NB4 (cell line): ENCODE measurements around the gene SIN3B.

Source experiments
- DNase-seq: peaks from one replicate; pipeline ENCODE4 v3.0.0; 2010; ENCODE audit warnings: low read depth
- H3K4me3 ChIP-seq: one replicate; pipeline ENCODE4 v1.5.1; 2011; ENCODE audit warnings: mild to moderate bottlenecking, low read depth, low read length, moderate library complexity
- CTCF ChIP-seq: IDR thresholded peaks from one replicate; pipeline ENCODE4 v1.5.1; 2012; ENCODE audit warnings: low read depth, low read length
- MAX ChIP-seq: IDR thresholded peaks from 2 replicates; pipeline ENCODE4 v1.6.1; 2011; ENCODE audit warnings: low read depth, low read length
- MYC ChIP-seq: IDR thresholded peaks from 2 replicates; pipeline ENCODE4 v1.6.1; 2011; ENCODE audit warnings: low read depth, low read length
- POLR2A ChIP-seq: IDR thresholded peaks from 2 replicates; pipeline ENCODE4 v1.6.1; 2011; ENCODE audit warnings: mild to moderate bottlenecking; ENCODE audit not compliant: insufficient read length; ENCODE audit errors: extremely low read depth

Gene SIN3B

GRCh38 chr19:16896146-16897028 lies 67.2 kb downstream of the SIN3B start:
- TF ChIP-seq MAX (no peak), MYC (no peak), CTCF (no peak), POLR2A (no peak)
- peak; percentile 47 for DNase-seq
- no peak overlapping the region for H3K4me3 ChIP-seq

GRCh38 chr19:16897029-16897855 lies 68.0 kb downstream of the SIN3B start:
- H3K4me3 ChIP-seq, result peak overlapping the region; percentile 25
- TF ChIP-seq POLR2A (no peak), CTCF (no peak), MAX (no peak), MYC (no peak)
- peak; percentile 86 for DNase-seq

GRCh38 chr19:16897856-16898161 lies 68.6 kb downstream of the SIN3B start:
- TF ChIP-seq CTCF (no peak), MAX (no peak), MYC (no peak), POLR2A (no peak)
- DNase-seq, result no peak
- H3K4me3 ChIP-seq, result no peak overlapping the region

GRCh38 chr19:16898361-16899015 lies 69.3 kb downstream of the SIN3B start:
- DNase-seq, result no peak
- TF ChIP-seq MYC, result no peak
- H3K4me3 ChIP-seq, result no peak overlapping the region

- TF ChIP-seq CTCF (peak; percentile 85), MAX (no peak)
These were observed 70.4 kb downstream of the SIN3B start for GRCh38 chr19:16899566-16900075.

More at GRCh38 chr19:16899566-16900075, 70.4 kb downstream of the SIN3B start:
- DNase-seq, result peak; percentile 78
- no peak overlapping the region for H3K4me3 ChIP-seq
